Non-pigmented ciliary epithelial cell (primary cell): Measurements from ENCODE around the gene MUC6.
A peak's percentile ranks its signal among the peaks of the same experiment; 100 is the strongest.

Source experiments
- DNase-seq: peaks from one replicate; pipeline ENCODE4 v3.0.0-alpha.2; 2010; ENCODE audit warnings: low read depth

The MUC6 gene

GRCh38 chr11:1009371-1009770, 27.1 kb downstream of the MUC6 start:
- DNase-seq: no peak

- no peak for DNase-seq
These were observed 27.7 kb downstream of the MUC6 start for GRCh38 chr11:1008803-1009145.

GRCh38 chr11:1008001-1008802, 28.3 kb downstream of the MUC6 start:
- DNase-seq: no peak

GRCh38 chr11:1007279-1007678, 29.2 kb downstream of the MUC6 start:
- no peak for DNase-seq

- DNase-seq: no peak
These were observed 29.8 kb downstream of the MUC6 start for GRCh38 chr11:1006762-1007161.

- no peak for DNase-seq
These were observed 30.6 kb downstream of the MUC6 start for GRCh38 chr11:1005928-1006327.

- no peak for DNase-seq
These were observed 33.4 kb downstream of the MUC6 start for GRCh38 chr11:1003159-1003558.

- no peak for DNase-seq
These were observed 34.0 kb downstream of the MUC6 start for GRCh38 chr11:1002406-1002984.

GRCh38 chr11:1001617-1002405, 34.7 kb downstream of the MUC6 start:
- no peak for DNase-seq

- DNase-seq: no peak
These were observed 35.9 kb downstream of the MUC6 start for GRCh38 chr11:1000357-1001278.

- no peak for DNase-seq
These were observed 37.5 kb downstream of the MUC6 start for GRCh38 chr11:999009-999408.

- no peak for DNase-seq
These were observed 38.6 kb downstream of the MUC6 start for GRCh38 chr11:997907-998306.

GRCh38 chr11:996681-997080, 39.8 kb downstream of the MUC6 start:
- no peak for DNase-seq

- peak; percentile 48 for DNase-seq
These were observed 40.6 kb downstream of the MUC6 start for GRCh38 chr11:995752-996420.

GRCh38 chr11:995044-995751, 41.3 kb downstream of the MUC6 start:
- no peak for DNase-seq

GRCh38 chr11:993632-994167, 42.8 kb downstream of the MUC6 start:
- DNase-seq: no peak

GRCh38 chr11:992577-992976, 43.9 kb downstream of the MUC6 start:
- DNase-seq: no peak

- DNase-seq: no peak
These were observed 44.7 kb downstream of the MUC6 start for GRCh38 chr11:991711-992307.

GRCh38 chr11:991034-991433, 45.5 kb downstream of the MUC6 start:
- DNase-seq: no peak

GRCh38 chr11:990101-990500, 46.4 kb downstream of the MUC6 start:
- no peak for DNase-seq
